HG03520 (cell line): ENCODE measurements around the gene ALPK3.
A peak's percentile ranks its signal among the peaks of the same experiment; 100 is the strongest.

Experiments
- ATAC-seq: cut with Tn5 transposase; IDR thresholded peaks from one replicate; pipeline ENCODE4 v1.9.1; 2021; ENCODE audit warnings: mild to moderate bottlenecking, moderate library complexity; ENCODE audit not compliant: unreplicated experiment

ALPK3 gene

DNA sequence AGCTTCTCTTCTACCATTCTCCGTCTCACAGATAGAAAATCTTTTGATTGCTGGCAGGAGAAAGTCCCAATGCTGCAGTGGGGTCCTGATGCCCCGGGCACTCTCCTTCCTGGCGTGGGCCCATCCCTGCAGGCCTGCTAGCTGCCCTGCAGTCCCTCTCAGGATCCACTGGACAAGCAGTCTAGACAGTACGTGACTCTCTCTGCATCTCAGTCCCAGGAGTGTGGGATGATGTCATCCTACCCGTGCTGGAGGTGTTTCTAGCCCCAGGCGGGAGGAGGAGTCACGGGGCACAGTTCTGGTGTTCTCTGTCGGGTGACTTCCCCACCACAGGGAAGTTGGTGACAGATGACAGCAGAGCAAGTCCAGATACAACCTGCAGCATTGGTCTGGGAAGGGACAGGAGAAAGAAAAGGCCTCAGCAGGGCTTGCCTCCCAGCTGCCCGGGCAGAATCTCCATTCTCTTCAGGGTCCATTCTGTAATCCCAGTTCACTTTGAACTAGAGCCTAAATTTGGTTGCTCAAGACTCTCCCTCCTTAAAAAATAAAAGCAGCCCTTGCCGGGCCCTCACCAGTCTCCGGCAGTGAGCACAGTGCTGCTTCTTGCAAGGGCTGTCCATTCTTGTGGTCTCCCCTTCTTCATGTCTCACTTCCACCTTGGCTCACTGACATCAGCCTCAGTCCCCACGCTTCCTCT lies 97.9 kb downstream of the ALPK3 start:
- peak; percentile 90 for ATAC-seq

DNA sequence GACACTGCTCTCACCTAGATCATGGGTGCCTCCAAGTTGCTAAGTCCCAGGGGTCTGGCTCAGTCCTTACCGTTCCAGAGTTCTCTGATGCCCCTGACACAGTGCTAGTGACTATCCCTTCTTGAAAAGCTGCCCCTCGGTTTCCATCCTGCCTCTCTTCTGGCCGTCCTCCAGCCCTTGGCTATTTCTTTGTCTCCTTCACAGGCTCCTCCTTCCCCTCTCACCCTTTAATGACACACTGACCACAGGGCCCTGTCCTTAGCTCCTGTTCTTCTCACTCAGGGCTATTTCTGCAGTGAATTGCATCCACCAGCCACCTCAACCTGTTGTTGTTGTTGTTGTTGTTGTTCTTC lies 98.4 kb downstream of the ALPK3 start:
- ATAC-seq = no peak

DNA sequence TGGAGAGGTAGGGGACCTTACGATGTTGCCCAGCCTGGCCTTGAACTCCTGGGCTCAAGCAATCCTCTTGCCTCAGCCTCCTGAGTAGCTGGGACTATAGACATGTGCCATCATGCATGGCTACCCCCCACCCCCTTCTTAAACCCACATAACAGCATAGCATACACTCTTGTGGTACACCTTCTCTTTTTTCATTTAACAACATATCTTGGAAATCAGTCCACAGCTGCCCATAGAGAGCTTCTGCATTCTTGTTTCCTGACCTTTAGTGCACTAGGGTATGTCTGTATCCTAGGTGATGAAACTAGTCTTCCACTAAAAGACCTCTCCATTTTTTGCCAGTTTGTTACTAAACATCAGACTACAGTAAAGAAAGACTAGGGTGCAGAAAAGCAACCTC lies 100.3 kb downstream of the ALPK3 start:
- ATAC-seq = no peak

DNA sequence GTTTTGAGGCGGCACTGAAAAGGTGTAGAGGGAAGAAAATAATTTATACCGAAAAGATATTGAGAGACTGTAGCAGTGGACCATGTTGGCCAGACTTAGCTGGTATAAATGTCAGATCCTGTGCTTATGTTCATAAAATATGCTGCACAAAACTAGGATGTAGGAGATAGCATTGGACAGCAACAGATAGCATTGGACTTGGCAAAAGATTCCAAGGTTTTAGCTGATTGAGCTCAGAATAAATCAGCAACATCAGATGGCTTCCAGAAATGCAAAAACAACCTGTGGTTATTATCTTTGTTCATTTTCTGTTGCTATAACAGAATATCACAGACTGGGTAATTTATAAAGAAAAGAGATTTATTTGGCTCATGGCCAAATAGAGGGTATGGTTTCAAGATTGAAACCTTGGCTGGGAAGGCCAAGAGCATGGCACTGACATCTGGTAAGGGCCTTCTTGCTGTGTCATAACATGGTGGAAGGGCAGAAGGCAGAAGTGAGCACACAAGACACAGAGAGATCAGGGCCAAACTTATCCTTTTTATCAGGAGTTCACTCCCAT lies 102.0 kb downstream of the ALPK3 start:
- ATAC-seq = no peak

DNA sequence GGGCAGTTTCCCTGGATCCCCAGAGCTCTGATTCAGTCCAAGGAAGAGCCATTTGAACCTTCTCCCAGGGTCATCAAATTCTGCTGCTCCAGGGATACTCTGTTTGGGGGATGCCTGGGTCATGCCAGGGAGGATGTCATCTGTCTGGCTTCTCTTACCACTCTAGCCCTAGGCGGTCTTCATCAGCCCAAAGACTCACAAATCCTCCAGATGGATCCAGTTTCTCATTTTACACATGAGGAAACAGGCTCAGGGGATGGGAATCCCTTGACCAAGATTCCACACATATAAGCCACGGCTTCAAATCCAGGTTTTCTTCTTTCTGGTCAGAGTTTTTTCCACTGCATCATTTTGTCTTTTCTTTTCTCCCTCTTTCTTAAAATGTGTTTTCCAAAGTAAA lies 104.0 kb downstream of the ALPK3 start:
- ATAC-seq = no peak

DNA sequence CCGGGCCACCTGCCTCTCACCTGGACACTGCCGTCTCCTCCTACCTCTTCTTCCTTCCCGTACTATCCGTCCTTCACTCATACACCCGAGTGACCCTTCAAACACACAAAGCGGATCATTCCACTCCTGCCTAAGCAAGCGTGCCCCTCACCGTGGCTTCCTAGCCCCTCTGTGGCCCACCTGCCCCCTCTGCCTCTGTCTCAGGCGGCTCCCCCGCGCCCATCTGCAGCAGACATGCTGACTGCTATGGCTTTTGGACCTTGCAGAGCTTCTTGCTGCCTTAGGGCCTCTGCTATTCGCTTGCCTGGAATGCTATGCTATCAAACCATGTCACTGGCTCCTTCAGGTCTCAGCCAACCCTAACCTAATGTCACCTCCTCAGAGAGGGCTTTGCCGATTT lies 105.4 kb downstream of the ALPK3 start:
- no peak for ATAC-seq
